PFSK-1 (cell line): ENCODE data around the gene ENTHD1.

Experiments used
- FOXP2 ChIP-seq: optimal IDR thresholded peaks from 2 replicates; pipeline ENCODE3; 2011; ENCODE audit warnings: borderline replicate concordance, control low read depth, inconsistent platforms; ENCODE audit not compliant: insufficient read depth; ENCODE audit errors: extremely low read length, extremely low read depth
- POLR2AphosphoS5 ChIP-seq: IDR thresholded peaks from 2 replicates; pipeline ENCODE4 v1.6.1; 2012; ENCODE audit warnings: low read depth, mild to moderate bottlenecking, control low read depth, low read length, moderate library complexity

GRCh38 chr22:39916496-39916895 is 22.9 kb upstream of the ENTHD1 start:
- no peak for TF ChIP-seq POLR2AphosphoS5
- TF ChIP-seq FOXP2 = no peak
